Measurements from ENCODE around the gene SRPK2.

DNA sequence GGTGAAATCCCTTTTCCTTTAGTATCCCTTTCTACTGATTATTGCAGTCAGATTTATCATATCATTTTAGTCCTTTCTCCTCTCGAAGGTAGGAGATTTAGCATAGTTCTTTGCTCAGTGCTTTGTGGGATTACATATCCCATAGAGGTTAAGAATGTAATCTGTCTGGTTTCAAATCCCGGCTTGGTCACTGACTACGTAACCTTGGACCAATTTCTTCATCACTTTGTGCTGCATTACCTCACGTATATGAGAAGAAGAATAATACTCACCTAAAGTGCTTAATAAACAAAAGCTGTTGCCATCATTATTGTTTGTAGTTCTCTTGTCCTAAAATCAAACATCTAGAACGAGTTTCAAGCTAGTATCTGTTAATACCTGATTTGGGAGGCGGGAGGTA lies 300.7 kb downstream of the SRPK2 start:
- TF ChIP-seq, protein P1, sequence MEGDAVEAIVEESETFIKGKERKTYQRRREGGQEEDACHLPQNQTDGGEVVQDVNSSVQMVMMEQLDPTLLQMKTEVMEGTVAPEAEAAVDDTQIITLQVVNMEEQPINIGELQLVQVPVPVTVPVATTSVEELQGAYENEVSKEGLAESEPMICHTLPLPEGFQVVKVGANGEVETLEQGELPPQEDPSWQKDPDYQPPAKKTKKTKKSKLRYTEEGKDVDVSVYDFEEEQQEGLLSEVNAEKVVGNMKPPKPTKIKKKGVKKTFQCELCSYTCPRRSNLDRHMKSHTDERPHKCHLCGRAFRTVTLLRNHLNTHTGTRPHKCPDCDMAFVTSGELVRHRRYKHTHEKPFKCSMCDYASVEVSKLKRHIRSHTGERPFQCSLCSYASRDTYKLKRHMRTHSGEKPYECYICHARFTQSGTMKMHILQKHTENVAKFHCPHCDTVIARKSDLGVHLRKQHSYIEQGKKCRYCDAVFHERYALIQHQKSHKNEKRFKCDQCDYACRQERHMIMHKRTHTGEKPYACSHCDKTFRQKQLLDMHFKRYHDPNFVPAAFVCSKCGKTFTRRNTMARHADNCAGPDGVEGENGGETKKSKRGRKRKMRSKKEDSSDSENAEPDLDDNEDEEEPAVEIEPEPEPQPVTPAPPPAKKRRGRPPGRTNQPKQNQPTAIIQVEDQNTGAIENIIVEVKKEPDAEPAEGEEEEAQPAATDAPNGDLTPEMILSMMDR (conservative IDR thresholded peaks at IDR 0.05; ENCODE audit: low read depth, low read length): no peak
- no peak for TF ChIP-seq EZH2 (IDR thresholded peaks at IDR 0.05; ENCODE audit: borderline replicate concordance, low read depth, low read length, poor library complexity, severe bottlenecking)
